GM11168 (cell line): ENCODE results near the gene DVL2.

Source experiments
- in situ Hi-C: fragments of 300-500 bp; cut with MboI; formaldehyde crosslinking; loops from one replicate; pipeline ENCODE4 v1.12.0; 2022; ENCODE audit warnings: low sequenced_read_pairs; ENCODE audit not compliant: unreplicated experiment

The DVL2 gene

DNA sequence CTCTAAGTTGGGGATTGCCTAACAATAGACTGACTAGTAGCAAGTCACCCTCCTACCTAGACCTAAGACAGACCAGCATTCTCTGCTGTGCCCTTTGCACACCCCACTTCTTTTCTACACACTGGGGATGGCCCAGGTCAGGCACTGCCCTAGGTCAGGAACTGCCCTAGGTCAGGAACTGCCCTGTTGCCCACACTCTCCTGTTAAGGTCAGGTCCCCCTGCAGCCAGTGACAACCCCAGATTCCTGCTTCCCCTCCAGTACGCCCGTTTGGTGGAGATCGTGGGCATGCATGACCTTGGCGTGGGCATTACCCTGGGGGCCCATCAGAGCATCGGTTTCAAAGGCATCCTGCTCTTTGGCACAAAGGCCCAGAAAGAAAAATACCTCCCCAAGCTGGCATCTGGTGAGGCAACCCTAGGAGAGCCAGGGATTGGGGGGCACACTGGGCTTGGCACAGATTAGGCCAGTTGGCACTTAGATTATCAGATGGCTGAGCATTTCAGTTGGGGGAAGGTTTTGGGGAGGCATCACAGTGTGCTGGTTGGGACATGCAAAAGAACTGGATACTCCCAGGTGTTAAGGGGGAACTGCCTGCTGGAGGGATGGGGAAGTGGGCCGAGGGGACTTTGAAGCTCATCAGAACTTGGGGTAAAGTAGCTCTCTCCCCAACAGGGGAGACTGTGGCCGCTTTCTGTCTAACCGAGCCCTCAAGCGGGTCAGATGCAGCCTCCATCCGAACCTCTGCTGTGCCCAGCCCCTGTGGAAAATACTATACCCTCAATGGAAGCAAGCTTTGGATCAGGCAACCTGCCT, 12.8 kb downstream of the DVL2 start:
- in situ Hi-C loops, result no loop called here

DNA sequence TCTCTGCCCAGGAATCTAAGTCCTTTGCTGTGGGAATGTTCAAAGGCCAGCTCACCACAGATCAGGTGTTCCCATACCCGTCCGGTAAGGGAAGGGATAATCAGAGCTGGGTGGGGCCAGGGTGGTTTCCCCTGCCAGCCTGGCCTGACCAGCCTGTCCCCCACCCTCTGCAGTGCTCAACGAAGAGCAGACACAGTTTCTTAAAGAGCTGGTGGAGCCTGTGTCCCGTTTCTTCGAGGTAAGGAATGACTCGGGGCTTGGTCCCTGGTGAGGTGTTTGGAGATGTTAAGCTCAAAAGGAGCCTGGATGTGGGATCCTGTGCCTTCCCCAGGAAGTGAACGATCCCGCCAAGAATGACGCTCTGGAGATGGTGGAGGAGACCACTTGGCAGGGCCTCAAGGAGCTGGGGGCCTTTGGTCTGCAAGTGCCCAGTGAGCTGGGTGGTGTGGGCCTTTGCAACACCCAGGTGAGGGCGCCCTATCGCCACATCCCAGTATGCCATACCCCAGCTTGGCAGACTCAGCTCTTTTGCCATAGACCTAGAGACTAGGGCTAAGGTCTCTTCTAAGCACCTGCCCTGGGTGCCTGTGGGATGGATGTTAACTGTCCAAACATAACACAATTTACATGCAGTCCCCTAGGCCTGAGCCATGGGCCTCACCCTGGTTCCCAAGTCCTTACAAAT, 13.6 kb downstream of the DVL2 start:
- in situ Hi-C loops, result no loop called here

DNA sequence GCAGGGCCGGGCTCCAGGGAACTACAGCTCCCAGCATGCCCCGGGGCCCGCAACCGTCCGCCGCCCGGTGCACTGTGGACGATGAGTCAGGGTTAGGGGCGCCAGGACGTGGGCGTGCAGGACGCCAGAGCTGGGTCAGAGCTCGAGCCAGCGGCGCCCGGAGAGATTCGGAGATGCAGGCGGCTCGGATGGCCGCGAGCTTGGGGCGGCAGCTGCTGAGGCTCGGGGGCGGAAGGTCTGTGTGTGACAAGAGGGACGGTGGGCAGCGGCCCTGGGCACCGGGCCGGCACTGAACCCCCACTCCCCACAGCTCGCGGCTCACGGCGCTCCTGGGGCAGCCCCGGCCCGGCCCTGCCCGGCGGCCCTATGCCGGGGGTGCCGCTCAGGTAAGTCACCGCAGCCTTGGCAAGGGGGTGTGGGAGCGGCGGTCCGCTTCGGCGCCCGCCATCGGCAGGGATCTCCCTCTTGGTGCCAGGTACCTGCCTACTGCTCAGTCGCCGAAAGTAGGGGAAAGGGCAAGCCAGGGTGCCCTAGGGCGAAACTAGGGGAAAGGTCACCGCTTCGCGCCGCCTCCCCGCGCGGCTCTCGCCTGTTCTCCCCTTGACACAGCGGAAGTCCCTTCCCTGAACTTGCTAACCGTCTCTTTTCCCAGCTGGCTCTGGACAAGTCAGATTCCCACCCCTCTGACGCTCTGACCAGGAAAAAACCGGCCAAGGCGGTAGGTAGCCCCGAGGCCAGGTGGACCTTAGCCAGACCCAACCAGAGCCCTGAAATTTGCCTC, 14.3 kb downstream of the DVL2 start, which contains the start of the genes ACADVL and DLG4:
TSS of gene ACADVL (plus strand) at position 127 of the 781 bp plus-strand sequence. CDS start at position 174, 47 bp downstream.
TSS of gene DLG4 (minus strand) at position 25 of the 781 bp plus-strand sequence.
- in situ Hi-C loops, result no loop called here

DNA sequence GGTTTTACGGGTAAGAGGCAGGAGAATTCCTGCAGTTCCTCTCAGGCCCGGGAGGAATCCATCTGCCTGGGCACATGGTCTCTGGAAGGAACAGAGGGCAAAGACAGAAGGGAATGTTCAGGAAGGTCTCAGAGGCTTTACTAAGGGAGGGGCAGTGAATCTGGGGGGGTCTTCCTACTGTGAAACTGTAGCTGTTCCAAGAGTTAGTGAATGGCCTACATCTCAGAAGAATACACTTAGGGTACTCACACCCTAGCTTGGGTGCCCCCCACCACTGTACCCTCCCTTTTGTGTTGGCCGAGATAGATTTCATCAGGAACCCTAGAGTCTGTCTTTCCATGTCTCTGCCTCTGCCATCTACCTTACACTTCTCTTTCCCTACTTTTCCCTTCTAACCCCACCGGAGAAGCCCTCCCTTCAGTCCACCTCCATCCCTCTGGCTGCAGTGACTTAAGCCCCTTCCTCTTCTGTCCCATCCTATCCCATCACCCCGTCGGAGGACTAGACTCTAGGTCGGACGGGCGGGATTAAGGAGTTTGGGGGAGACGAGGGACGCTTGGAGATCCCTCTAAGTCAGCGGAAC, 15.0 kb downstream of the DVL2 start:
- in situ Hi-C loops, result no loop called here

DNA sequence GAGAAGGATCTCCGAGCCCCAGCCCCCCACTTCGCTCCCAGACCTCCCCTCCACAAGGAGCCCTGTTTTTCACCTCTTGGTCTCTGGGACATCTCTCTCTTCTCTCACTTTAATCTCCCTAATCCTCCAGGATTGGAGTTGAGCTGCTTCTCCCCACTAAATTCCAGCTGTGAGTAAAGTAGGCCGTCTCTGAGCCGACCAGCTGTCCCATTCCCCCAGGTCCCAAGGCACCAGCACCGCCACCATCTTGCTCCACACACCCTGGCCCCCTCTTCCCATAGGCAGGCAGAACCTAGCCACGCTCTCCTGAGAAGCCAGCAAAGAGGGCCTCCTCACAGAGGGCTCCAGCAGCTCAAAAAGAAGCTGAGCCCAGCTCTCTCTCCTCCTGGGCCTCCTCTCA, 15.6 kb downstream of the DVL2 start:
- in situ Hi-C loops, result no loop called here

DNA sequence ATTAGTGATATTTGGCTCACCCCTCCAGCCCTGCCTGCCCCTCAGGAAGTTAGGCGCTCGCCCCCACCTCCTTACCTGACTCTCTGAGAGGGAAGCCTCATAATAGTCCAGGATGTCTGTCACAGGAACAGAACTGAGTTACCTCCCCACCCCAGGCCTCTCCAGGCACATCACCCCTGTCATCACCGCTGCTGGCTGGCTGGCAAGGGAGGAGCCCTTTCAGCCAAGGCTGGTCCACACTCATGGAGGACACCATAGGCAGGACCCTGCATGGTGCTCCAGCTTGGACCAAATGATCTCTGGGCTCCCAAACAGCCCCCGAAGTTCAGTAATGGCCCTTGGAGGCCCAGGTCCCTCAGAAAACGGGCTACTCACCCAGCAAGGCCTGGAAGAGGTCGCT, 16.2 kb downstream of the DVL2 start:
- in situ Hi-C loops, result no loop called here

DNA sequence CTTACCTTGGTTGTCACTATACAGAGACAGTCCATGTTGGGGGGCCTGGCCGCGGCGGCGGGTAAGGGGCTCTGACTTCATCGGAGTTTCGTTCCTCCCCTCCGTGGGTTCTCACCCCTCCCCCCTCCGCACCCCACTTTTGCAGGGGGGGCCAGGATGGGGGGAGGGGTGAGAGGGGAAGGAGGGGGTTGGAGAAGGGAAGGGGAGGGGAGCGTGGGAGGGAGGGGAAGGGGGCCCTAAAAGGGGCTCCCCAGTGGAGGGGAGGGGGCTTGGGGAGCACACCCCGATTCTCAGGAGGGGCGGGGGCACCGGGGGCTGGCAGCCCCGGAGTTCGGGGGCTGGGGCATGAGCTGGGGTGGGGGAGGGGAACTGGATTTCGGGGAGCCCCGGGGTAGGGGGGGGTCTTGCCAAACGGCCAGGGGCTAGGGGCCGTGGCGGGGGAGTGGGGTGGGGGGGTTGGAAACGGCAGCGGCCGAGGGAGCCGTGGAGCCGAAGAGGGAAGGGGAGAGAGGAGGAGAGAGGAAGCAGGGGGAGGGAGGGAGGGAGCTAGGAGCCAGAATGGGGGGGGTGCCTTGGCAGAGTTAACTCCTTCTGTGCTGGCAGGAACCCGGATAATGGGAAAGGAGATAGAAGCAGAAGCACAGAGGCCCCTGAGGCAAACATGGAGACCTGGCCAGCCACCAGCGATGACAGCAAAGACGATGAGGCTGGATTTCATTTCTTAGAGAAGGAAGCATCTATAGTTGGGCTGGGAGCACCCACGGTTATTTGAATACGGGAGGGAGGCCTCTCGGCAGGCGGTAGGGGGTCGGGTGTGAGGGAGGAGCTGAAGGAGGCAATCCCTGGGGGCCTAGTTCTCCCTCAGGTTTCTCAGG, 17.0 kb downstream of the DVL2 start:
- in situ Hi-C loops, result no loop called here

DNA sequence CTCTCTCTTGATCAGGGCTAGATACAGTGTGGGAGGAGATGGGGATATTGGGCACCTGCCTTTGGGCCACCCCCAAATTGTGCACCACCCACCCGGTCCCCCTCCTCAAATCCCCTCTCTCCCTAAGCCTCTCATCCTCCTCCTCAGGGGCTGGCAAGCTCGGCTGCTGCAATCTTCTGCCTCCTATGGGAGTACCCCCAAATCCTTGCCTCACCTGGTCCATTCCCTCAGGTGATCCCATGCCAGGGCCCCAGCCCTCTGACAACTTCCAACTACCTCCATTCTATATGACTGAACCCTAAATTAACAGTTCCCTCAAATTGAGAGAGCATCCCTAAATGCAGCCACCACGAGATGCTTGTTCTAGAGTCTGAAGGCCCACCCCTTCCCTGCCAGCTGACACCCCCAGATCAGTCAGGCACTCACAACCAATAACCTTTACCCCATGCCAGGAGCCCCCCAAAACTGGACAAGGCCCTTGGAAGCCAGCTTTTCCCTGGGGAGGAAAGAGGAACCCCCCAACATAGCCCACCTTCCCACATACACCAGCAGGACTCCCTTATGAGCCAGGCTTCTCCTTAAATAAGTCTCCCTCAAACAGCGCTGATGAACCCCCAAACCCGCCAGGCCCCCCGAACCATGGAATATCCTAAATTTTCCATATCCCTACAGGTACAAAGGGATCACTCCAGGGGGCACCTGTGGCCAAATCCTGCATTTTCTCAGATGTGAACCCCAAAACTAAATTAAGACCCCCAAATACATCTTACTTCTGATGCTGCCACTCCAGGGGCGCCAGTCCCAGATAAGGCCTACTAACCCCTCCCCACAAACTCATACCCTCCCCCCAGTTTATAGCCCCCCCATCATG, 17.8 kb downstream of the DVL2 start:
- in situ Hi-C loops, result no loop called here

DNA sequence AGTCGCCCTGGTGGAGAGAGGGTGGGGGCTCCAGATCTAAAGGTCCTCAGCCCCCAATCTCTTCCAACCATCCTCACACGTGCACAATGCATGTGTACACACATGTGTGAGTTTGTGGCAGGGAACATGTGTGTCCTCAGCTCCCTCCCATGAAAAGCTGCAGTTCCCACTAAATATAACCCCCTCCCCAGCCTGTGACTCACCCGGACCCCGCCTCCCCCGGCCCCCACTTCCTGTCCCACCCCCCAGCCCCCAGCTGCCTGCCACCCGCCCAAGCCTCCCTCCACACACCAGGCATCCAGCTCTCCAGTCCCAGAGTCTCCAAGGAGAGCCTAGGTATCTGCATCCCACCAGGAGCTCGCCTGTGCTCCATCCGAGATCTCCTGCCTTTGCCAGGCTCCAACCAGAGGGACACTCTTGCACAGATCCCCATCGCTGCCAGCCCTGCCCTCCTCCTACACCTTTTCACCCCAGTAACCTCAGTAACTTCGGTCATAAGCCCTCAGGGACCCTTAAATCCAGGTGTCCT, 18.6 kb downstream of the DVL2 start:
- in situ Hi-C loops, result no loop called here

DNA sequence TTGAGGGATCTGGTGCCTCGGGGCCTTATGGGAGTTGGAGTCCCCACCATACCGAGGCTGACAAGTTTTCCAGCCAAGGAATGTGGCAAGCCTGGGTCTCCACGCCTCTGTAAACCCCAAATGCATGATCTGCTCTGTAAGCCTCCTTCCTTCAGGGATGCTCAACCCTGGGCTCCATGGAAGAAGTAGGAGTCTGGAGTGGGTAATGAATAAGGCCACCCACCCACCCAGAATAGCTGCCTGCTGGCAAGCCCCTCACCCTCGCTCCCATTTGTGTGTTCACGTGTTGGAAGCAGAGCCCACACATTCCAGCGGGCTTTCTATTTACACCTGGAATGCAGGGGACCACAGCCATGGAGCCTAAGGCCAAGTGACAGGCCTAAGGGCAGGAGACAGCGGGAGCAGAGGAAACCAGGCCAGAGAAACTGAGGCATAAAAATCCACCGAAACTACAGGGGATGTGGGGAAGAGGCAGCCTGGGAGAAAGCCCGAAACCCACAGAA, 19.1 kb downstream of the DVL2 start:
- in situ Hi-C loops, result no loop called here

DNA sequence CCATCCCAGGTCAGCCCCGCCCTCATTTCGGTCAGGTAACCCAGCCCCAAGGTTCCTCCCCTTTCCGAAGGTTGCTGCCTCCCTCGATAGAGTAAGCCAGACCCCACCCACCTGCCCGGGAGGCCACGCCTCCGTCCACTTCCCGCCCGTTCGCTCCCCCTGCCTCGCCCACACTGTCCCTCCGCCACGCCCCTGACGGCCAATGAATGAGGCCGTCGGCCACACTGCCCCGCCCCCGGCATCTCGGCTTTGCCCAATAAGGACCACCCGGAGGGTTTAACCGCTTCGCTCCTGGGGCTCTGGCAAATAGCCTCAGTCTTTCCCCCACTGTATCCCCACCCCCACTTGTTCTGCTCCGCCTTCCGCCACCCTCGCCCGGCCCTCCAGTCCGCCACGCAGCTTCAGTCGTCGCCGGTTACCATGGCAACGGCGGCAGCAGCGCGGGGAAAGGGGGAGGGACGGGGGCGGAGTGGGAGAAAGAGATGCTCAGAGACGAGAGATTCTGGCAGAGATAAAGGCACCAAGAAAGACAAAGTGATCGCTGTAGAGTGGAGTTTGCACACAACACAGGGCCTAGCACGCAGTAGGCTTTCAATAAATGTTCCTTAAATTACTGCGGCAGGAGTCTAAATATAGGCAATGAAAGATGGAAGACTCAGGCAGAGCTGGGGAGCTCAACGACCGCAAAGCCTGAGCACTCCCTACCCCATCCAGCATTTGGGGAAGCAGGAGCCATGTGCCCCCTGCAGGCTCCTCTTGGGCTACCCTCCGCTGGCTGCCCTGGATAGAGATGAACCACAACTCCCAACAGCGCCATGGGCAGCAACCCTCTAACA, 19.8 kb downstream of the DVL2 start:
- in situ Hi-C loops, result no loop called here

DNA sequence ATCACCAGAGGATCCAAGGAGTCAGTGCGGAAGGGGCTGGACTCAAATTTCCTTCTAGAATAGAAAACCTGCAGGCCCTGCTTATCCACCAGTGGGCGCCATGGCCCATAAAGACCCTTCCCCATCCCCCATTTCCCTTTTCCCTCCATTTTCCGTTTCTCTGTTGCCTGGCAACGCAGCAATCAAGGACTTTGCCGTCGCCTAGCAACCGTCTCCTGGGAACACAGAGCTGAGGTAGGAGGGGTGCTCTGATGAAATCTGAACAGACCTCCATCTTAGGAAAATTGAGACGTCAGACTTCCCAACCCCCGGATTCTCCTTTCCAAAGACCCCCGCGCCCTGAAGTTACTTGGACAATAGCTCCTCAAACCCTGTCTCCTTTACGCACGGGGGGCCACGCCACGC, 20.4 kb downstream of the DVL2 start:
- in situ Hi-C loops, result no loop called here

DNA sequence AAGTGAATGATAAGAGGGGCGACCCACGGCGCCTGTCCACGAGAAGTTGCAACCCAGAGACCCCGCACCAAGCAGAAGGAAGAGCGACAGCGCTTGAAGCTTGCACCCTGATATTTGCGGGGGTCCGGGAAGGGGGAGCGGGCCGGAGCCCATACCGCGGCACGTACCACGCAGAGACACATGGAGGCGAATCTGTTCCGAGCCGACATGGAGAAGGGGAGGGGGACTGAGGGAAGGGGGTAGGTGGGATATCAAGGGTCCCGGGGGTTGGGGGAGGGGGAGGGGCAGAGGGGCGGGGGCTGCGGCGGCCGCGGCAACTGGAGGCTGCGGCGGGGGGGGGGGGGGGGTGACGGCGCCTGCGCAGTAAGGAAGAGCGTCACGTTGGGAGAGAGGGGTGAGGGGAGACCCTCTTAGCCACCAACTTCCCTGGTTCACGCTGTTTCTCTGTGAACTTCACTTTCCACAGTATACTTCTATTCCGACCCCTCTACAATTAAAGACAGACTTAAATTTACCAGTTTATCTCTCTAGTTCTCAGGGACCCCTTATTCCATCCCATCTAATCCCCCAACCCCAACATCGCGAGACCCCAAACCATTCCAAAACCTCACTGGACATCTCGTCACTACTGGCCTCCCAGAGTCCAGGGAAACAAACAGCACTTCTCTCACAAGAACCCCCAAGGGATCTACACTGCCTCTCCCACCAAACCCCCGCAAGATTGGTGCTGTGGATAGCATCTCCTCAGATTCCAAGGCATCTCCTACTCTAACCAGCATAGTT, 22.6 kb downstream of the DVL2 start:
- in situ Hi-C loops, result no loop called here

DNA sequence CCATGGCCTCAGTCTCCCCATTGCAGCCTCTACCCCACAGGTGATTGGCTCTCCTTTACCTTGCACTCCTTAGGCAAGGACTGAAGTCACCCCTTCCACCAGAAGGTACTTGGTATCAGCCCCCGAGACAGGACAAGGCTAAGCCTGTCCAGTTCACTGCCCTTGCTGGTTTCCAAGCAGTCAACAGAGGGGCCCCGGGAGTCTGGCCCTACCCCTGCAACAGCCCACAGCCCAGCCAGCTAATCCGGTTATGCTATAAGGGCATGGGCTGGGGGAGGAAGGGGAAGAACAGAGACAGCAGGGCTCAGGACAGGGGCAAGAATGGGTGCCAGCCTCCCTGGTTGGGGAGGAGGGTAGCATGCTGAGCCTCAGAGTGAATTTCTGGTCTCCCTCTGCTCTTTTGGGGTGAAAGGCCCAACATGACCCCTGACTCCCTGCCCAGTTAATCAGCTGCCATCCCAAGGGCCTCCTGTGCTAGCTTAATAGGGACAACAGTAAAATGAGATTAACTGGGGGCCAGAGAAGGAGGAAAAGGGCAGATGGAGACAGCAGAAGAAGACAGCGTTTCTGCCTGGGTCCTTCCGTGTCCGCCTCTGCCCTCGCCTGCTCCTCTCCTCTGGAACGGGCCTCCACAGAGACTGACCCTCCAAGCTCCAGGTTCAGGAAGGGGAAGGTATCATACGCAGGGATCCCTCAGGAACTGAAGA, 25.4 kb downstream of the DVL2 start:
- in situ Hi-C loops, result no loop called here

DNA sequence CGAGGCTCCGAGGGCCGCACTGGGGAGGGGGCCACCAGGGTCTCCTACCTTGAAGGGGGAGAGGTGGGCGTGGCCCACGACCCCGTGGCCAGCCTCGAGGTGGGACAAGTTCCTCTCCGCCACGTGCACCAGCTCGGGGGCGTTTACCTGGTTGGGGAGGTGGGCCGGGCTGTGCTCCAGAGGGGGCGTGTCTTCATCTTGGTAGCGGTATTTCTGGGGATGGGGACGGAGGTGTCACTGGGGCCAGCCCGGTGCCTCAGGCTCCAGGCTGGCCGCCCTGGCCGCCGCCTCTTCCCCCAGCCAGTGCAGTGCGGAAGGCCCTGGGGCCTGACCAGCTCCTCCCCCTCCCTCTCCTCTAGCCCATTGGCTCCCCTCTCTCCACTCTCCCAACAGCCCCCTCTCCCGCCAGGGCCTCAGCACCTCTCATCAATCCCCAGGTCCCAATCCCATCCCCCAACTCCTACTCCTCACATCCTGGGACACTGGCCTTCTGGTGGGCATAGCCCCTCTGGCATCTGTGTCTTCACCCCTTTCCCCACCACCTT, 26.2 kb downstream of the DVL2 start:
- in situ Hi-C loops, result no loop called here
